HG03097 (cell line): Measurements from ENCODE around the gene MS4A14.
A peak's percentile ranks its signal among the peaks of the same experiment; 100 is the strongest.
"Not testable (repeated sequence)": the region's sequence is repeated elsewhere in the genome, so short reads cannot be mapped to it uniquely, and the experiment has no call there.

Experiments
- ATAC-seq: cut with Tn5 transposase; IDR thresholded peaks from one replicate; pipeline ENCODE4 v1.9.1; 2021; ENCODE audit not compliant: unreplicated experiment, low FRiP score

MS4A14 gene

GRCh38 chr11:60396382-60396781, at the start of gene MS4A14:
MS4A14 (plus strand) TSS chr11:60396459; CDS start chr11:60396579, 120 bp downstream.
- ATAC-seq: no peak

- no peak for ATAC-seq
Measured at GRCh38 chr11:60347084-60347797, 49.0 kb upstream of the MS4A14 start.

GRCh38 chr11:60348116-60348515, 48.1 kb upstream of the MS4A14 start:
- ATAC-seq: no peak

DNA sequence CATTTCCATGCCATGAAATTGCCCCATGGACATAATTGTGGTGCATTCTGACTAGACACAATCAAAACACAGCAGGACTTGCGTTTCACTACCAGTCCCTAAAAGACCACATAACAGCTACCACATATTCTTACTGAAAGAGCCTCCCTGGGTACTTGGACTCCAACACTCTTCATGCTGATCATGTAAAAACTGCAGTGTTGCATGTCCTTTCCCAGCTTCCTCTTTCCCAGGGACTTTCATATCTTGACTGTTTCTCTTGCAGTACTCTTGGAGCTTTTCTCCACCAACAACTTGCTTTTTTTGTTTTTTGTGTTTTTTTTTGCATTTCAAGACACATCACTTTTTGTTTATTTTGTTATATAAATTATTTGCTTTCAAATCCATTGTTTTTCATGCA, 46.3 kb upstream of the MS4A14 start:
- ATAC-seq: no peak

GRCh38 chr11:60357771-60358170, 38.5 kb upstream of the MS4A14 start:
- no peak for ATAC-seq

- no peak for ATAC-seq
Measured at GRCh38 chr11:60360621-60361020, 35.6 kb upstream of the MS4A14 start.

DNA sequence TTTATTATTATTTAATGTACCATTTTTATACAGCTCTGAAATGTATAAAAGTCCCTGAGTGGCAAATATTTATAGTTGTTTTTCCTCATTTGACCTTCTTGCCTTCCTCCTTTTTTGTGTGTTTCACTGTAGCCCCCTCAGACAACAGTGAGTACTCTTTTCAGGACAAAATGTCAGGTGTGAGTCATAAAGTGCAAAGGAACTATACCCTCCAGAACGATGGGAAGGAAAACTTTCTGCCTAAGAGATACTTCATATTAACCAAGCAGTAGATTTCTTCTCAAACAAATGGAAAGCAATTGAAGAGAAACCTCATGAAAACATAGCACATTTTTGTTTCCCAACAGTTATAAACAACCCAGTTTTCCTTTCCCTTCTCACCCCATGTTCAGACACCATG, 34.0 kb upstream of the MS4A14 start:
- ATAC-seq: no peak

- ATAC-seq: peak; percentile 46
Measured at GRCh38 chr11:60363542-60364470, 32.5 kb upstream of the MS4A14 start.

DNA sequence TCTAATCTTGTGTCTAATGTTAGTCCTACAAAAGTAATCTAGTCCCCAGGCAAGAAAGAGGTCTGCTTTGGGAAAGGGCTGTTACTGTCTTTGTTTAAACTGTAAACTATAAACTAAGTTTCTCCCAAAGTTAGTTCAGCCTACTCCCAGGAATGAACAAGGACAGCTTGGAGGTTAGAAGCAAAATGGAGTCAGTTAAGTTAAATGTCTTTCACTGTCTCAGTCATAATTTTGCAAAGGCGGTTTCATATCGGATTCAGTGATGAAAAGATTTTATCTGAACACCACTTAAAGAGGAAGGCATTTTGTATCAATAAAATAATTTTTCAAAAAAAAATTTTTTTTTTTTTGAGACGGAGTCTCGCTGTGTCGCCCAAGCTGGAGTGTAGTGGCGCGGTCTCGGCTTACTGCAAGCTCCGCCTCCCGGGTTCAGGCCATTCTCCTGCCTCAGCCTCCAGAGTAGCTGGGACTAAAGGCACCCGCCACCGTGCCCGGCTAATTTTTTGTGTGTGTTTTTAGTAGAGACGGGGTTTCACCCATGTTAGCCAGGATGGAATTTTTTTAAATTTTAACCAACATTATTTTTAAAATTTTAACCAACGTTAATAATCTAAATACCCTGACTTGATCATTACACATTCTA, 29.9 kb upstream of the MS4A14 start:
- not testable (repeated sequence) for ATAC-seq

DNA sequence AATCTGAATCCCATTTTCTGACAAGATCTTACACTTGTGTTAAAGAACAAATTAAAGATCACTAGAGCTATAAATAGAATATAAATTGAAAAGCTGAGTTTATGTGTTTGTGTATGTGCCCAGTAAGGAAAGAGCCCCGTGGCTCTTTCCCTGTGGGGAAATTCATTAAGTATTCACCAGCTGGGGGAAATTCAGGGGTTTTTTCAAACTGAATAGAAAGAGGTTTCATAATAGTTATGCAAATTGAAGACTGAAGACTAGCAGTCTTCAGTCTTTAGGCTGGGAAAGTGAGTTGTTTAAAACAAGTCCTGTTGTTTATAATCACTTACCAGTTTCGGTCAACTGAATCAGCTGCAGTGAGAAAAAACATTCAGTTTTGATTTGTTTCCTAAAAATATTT, 29.2 kb upstream of the MS4A14 start:
- peak; percentile 61 for ATAC-seq

DNA sequence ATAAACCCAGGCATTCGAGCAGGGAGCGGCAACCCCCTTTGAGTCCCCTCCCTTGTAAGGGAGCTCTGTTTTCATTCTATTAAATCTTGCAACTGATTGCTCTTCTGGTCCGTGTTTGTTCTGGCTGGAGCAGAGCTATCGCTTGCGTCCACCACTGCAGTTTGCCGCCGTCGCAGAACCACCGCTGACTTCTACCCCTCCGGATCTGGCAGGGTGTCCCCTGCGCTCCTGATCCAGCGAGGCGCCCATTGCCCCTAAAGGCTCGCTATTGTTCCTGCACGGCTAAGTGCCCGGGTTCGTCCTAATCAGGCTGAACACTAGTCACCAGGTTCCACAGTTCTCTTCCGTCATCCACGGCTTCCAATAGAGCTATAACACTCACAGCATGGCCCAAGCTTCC, 28.4 kb upstream of the MS4A14 start:
- no peak for ATAC-seq

DNA sequence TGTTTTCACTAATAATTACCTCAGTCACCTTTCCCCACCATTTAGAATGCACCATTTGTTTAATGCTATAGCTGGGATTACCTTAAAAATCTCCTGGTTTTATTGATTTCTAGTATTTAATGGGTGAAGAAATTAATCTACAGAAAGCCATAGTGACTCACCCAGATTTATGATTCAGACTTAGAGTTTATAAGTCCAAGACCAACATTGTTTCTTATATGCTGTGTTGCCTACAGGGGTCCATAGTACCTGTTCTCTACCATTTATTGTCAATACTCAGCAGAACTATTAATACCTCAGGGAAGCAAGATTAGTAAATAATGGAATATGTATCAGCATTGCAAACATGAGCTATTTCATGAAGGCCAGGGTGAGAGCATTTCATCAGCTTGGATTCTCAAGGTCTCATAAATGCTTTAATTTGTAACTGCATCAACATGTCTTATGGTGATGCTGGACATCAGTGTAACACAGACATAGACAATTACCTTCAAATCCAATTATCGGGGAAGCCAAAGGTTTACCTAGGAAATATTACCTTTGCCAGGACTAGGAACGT, 25.9 kb upstream of the MS4A14 start:
- ATAC-seq: no peak

- no peak for ATAC-seq
Measured at GRCh38 chr11:60370811-60371298, 25.4 kb upstream of the MS4A14 start.

DNA sequence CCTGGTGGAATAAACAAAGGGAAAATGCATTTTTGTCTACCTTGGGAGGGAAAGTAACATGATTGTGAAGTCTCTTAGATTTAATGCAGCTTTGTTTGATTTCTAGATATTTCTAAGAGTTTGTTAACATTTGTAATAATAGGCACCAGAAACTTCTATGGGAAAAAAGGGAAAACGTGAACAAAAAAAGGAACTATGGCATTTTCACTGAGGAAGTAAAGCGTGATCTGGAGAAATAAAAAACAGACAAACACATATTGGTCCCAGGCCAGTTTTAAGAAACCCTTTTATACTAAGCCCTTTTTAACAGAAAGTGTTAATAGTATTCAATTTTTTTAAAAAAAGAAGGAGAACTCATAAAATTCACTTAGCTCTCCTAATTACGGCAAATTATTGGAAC, 24.9 kb upstream of the MS4A14 start:
- ATAC-seq: no peak

- ATAC-seq: no peak
Measured at GRCh38 chr11:60371854-60372253, 24.4 kb upstream of the MS4A14 start.

GRCh38 chr11:60372767-60373166, 23.5 kb upstream of the MS4A14 start:
- no peak for ATAC-seq

GRCh38 chr11:60375316-60375715, 20.9 kb upstream of the MS4A14 start:
- ATAC-seq: no peak

GRCh38 chr11:60376601-60377000, 19.7 kb upstream of the MS4A14 start:
- ATAC-seq: no peak

- ATAC-seq: no peak
Measured at GRCh38 chr11:60377401-60378136, 18.7 kb upstream of the MS4A14 start.

DNA sequence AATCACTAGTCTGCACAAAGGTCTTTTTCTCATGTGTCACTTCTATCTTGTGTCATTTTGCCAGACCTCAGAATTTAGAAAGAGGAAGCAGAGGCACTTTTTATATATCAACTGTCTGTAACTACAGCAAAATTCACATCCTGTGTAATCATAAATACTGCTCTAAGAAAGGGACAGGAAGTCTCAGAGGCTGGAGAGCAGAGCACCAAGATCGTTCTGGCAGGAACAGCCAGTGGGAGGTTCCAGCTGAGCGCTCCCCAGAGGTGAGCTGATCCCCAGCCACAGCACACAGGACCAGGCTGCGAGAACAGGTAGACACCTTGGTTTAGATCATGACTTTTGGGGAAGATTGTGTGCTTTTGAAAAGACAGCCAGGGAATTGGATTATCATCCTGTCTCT, 17.9 kb upstream of the MS4A14 start, which contains the start of gene MS4A7:
TSS of gene MS4A7 (plus strand) at position 179 of the 400 bp plus-strand sequence. CDS start 4,610 bp downstream, outside the sequence.
- peak; percentile 90 for ATAC-seq
